8988T (cell line): ENCODE data around the gene CTBP2.
"Not testable (repeated sequence)": the region's sequence is repeated elsewhere in the genome, so short reads cannot be mapped to it uniquely, and the experiment has no call there.

Source experiments
- DNase-seq: peaks from one replicate; pipeline ENCODE4 v3.0.0; 2011

CTBP2 gene

GRCh38 chr10:124992462-124993344 is 167.7 kb downstream of the CTBP2 start:
- DNase-seq = no peak

GRCh38 chr10:124991835-124992234 is 168.5 kb downstream of the CTBP2 start:
- DNase-seq = no peak

GRCh38 chr10:124990671-124991625 is 169.4 kb downstream of the CTBP2 start:
- no peak for DNase-seq

- DNase-seq = no peak
Measured at GRCh38 chr10:124989526-124989925, 170.8 kb downstream of the CTBP2 start.

- not testable (repeated sequence) for DNase-seq
Measured at GRCh38 chr10:124988753-124989152, 171.6 kb downstream of the CTBP2 start.

GRCh38 chr10:124987788-124988187 is 172.6 kb downstream of the CTBP2 start:
- no peak for DNase-seq

GRCh38 chr10:124985162-124985561 is 175.2 kb downstream of the CTBP2 start:
- no peak for DNase-seq

- DNase-seq = no peak
Measured at GRCh38 chr10:124984376-124984775, 176.0 kb downstream of the CTBP2 start.

GRCh38 chr10:124983321-124983720 is 177.0 kb downstream of the CTBP2 start:
- no peak for DNase-seq

GRCh38 chr10:124978376-124978725 is 182.0 kb downstream of the CTBP2 start:
- no peak for DNase-seq

GRCh38 chr10:124977648-124978375 is 182.6 kb downstream of the CTBP2 start:
- no peak for DNase-seq

- no peak for DNase-seq
Measured at GRCh38 chr10:124977161-124977560, 183.2 kb downstream of the CTBP2 start.

GRCh38 chr10:124975977-124976514 is 184.3 kb downstream of the CTBP2 start:
- no peak for DNase-seq

- DNase-seq = no peak
Measured at GRCh38 chr10:124974131-124974530, 186.2 kb downstream of the CTBP2 start.

GRCh38 chr10:124972637-124973036 is 187.7 kb downstream of the CTBP2 start:
- no peak for DNase-seq

GRCh38 chr10:124971276-124971675 is 189.1 kb downstream of the CTBP2 start:
- DNase-seq = no peak

GRCh38 chr10:124967255-124967654 is 193.1 kb downstream of the CTBP2 start:
- DNase-seq = no peak

GRCh38 chr10:124966008-124966407 is 194.4 kb downstream of the CTBP2 start:
- DNase-seq = no peak

- DNase-seq = no peak
Measured at GRCh38 chr10:124963866-124964720, 196.3 kb downstream of the CTBP2 start.

GRCh38 chr10:124962421-124962820 is 197.9 kb downstream of the CTBP2 start:
- no peak for DNase-seq

GRCh38 chr10:124961248-124961570 is 199.2 kb downstream of the CTBP2 start:
- no peak for DNase-seq

- no peak for DNase-seq
Measured at GRCh38 chr10:124959564-124959963, 200.8 kb downstream of the CTBP2 start.
